Caki2 (cell line): ENCODE results near the gene CFAP77. TPM values are rescaled to one million over a fixed set of nuclear protein-coding genes. Genes with fewer than 3 reads are reported as not detected.

Experiments used
- DNase-seq: peaks from one replicate; pipeline ENCODE4 v3.0.0-alpha.2; 2015; ENCODE audit warnings: low read depth
- in situ Hi-C: cut with HindIII; loops from 2 replicates; pipeline ENCODE4 v1.10.0; 2016; ENCODE audit warnings: low sequenced_read_pairs, low pct_unique_long_range_greater_than_20kb, mixed read lengths
- total RNA-seq: library from RNA; depleted of rRNA; stranded (reverse); fragments of >200 nt; shearing (Covaris generic); gene quantifications from 2 replicates; pipeline ENCODE4 v1.2.3, GENCODE V29; 2014; ENCODE audit warnings: low replicate concordance

Gene CFAP77
- total RNA-seq, 1 experiment from 2014 or later: not detected

GRCh38 chr9:132439153-132439552, 29.1 kb downstream of the CFAP77 start:
- in situ Hi-C loops: no loop called here
- DNase-seq: no peak

GRCh38 chr9:132440735-132441134, 30.7 kb downstream of the CFAP77 start:
- in situ Hi-C loops: no loop called here
- no peak for DNase-seq

- in situ Hi-C loops: no loop called here
- DNase-seq: no peak
These were observed 31.4 kb downstream of the CFAP77 start for GRCh38 chr9:132441404-132441803.

GRCh38 chr9:132443951-132444607, 34.1 kb downstream of the CFAP77 start:
- no peak for DNase-seq
- in situ Hi-C loops: no loop called here

GRCh38 chr9:132446887-132447286, 36.9 kb downstream of the CFAP77 start:
- no peak for DNase-seq
- in situ Hi-C loops: no loop called here

GRCh38 chr9:132447346-132447745, 37.3 kb downstream of the CFAP77 start:
- no peak for DNase-seq
- in situ Hi-C loops: no loop called here

- no peak for DNase-seq
- in situ Hi-C loops: no loop called here
These were observed 37.9 kb downstream of the CFAP77 start for GRCh38 chr9:132447902-132448301.

GRCh38 chr9:132451276-132451675, 41.3 kb downstream of the CFAP77 start:
- in situ Hi-C loops: no loop called here
- DNase-seq: no peak

GRCh38 chr9:132456241-132456640, 46.2 kb downstream of the CFAP77 start:
- no peak for DNase-seq
- in situ Hi-C loops: no loop called here

- DNase-seq: no peak
- in situ Hi-C loops: no loop called here
These were observed 47.7 kb downstream of the CFAP77 start for GRCh38 chr9:132457504-132458236.

GRCh38 chr9:132458432-132458831, 48.4 kb downstream of the CFAP77 start:
- in situ Hi-C loops: no loop called here
- no peak for DNase-seq

- no peak for DNase-seq
- in situ Hi-C loops: no loop called here
These were observed 49.6 kb downstream of the CFAP77 start for GRCh38 chr9:132459661-132460060.

GRCh38 chr9:132460240-132460639, 50.2 kb downstream of the CFAP77 start:
- in situ Hi-C loops: no loop called here
- no peak for DNase-seq

- no peak for DNase-seq
- in situ Hi-C loops: no loop called here
These were observed 51.4 kb downstream of the CFAP77 start for GRCh38 chr9:132461281-132461896.

GRCh38 chr9:132461971-132462370, 52.0 kb downstream of the CFAP77 start:
- in situ Hi-C loops: no loop called here
- DNase-seq: no peak

- in situ Hi-C loops: no loop called here
- DNase-seq: no peak
These were observed 54.5 kb downstream of the CFAP77 start for GRCh38 chr9:132464547-132464946.

GRCh38 chr9:132465131-132465635, 55.2 kb downstream of the CFAP77 start:
- in situ Hi-C loops: no loop called here
- DNase-seq: no peak

- in situ Hi-C loops: no loop called here
These were observed 62.2 kb downstream of the CFAP77 start for GRCh38 chr9:132472199-132472598.

GRCh38 chr9:132472599-132472998, 62.6 kb downstream of the CFAP77 start:
- in situ Hi-C loops: no loop called here

More at GRCh38 chr9:132472199-132472598, 62.2 kb downstream of the CFAP77 start:
- DNase-seq: no peak

More at GRCh38 chr9:132472599-132472998, 62.6 kb downstream of the CFAP77 start:
- DNase-seq: peak; percentile 14
